22Rv1 (cell line): ENCODE data around the gene GPR143.

Experiments
- CTCF ChIP-seq: fragments of 450-650 bp; IDR thresholded peaks from 2 replicates; pipeline ENCODE4 v1.5.1; 2017; ENCODE audit warnings: mild to moderate bottlenecking
- ZFX ChIP-seq: fragments of 450-650 bp; IDR thresholded peaks from 2 replicates; pipeline ENCODE4 v1.6.1; 2017; ENCODE audit warnings: antibody characterized with exemption, borderline replicate concordance

GRCh38 chrX:9738151-9738550, 27.5 kb downstream of the GPR143 start:
- no peak for TF ChIP-seq CTCF
- TF ChIP-seq ZFX, result no peak
